DLD1 (cell line): ENCODE results near the gene SLC22A15.
"Not testable (repeated sequence)": the region's sequence is repeated elsewhere in the genome, so short reads cannot be mapped to it uniquely, and the experiment has no call there.

Experiments used
- in situ Hi-C: cut with HindIII; loops from 2 replicates; pipeline ENCODE4 v1.10.0; 2017; ENCODE audit warnings: low sequenced_read_pairs

Gene SLC22A15

GRCh38 chr1:115980998-115981993 is 5.0 kb downstream of the SLC22A15 start:
- in situ Hi-C loops: no loop called here

GRCh38 chr1:115982400-115982799 is 6.1 kb downstream of the SLC22A15 start:
- in situ Hi-C loops: no loop called here

GRCh38 chr1:115983584-115983983 is 7.3 kb downstream of the SLC22A15 start:
- in situ Hi-C loops: no loop called here

GRCh38 chr1:115987623-115988022 is 11.3 kb downstream of the SLC22A15 start:
- in situ Hi-C loops: no loop called here

- in situ Hi-C loops: no loop called here
These were observed 12.6 kb downstream of the SLC22A15 start for GRCh38 chr1:115988953-115989352.

GRCh38 chr1:115989699-115990098 is 13.4 kb downstream of the SLC22A15 start:
- in situ Hi-C loops: no loop called here

GRCh38 chr1:115991909-115992308 is 15.6 kb downstream of the SLC22A15 start:
- in situ Hi-C loops: no loop called here

- in situ Hi-C loops: not testable (repeated sequence)
These were observed 21.6 kb downstream of the SLC22A15 start for GRCh38 chr1:115997921-115998320.

GRCh38 chr1:116001739-116002487 is 25.6 kb downstream of the SLC22A15 start:
- in situ Hi-C loops: no loop called here

GRCh38 chr1:116002781-116003420 is 26.6 kb downstream of the SLC22A15 start:
- in situ Hi-C loops: no loop called here

- in situ Hi-C loops: no loop called here
These were observed 27.5 kb downstream of the SLC22A15 start for GRCh38 chr1:116003823-116004222.

- in situ Hi-C loops: no loop called here
These were observed 30.2 kb downstream of the SLC22A15 start for GRCh38 chr1:116006486-116006964.

- in situ Hi-C loops: no loop called here
These were observed 32.5 kb downstream of the SLC22A15 start for GRCh38 chr1:116008656-116009390.

- in situ Hi-C loops: no loop called here
These were observed 36.4 kb downstream of the SLC22A15 start for GRCh38 chr1:116012716-116013115.

GRCh38 chr1:116015679-116016078 is 39.4 kb downstream of the SLC22A15 start:
- in situ Hi-C loops: no loop called here

GRCh38 chr1:116018007-116018406 is 41.7 kb downstream of the SLC22A15 start:
- in situ Hi-C loops: no loop called here

- in situ Hi-C loops: no loop called here
These were observed 43.4 kb downstream of the SLC22A15 start for GRCh38 chr1:116019653-116020253.

- in situ Hi-C loops: no loop called here
These were observed 44.5 kb downstream of the SLC22A15 start for GRCh38 chr1:116020668-116021272.

- in situ Hi-C loops: no loop called here
These were observed 48.3 kb downstream of the SLC22A15 start for GRCh38 chr1:116024626-116025025.

- in situ Hi-C loops: no loop called here
These were observed 50.3 kb downstream of the SLC22A15 start for GRCh38 chr1:116026631-116027030.
